Mesenteric fat pad (tissue), 1 donor: ENCODE results near the gene ATF7IP. TPM values are rescaled to one million over a fixed set of nuclear protein-coding genes. Genes with fewer than 3 reads are reported as not detected.

Source experiments
- DNase-seq: peaks from one replicate; pipeline ENCODE4 v3.0.0-alpha.2; 2020; ENCODE audit warnings: low spot score
- total RNA-seq: library from RNA; stranded (reverse); fragmentation: NEBNext Ultra II Directional; extraction: Animal tissue kit (Norgen Biotek cat#: 25700); gene quantifications from one replicate; pipeline ENCODE4 v1.2.1, GENCODE V29; 2021
- donor health status: DM: yes; HTN: yes; CAD: no.

The ATF7IP gene
- total RNA-seq, 1 donor from 2014 or later = 59.7 TPM

DNA sequence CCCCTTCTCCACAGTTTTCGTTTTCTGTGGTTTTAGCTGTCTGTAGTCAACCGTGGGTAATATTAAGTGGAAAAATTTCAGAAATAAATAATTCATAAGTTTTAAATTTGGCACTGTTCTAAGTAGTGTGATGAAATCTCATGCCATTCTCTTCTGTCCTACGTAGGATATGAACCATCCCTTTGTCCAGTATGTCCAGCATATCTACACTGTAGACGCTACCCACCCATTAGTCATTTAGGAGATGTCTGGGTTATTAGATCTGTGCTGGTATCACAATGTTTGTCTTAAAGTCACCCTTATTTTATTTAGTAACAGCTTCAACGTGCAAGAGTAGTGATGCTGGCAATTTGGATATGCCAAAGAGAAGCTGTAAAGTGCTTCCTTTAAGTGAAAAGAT is 44.7 kb downstream of the ATF7IP start:
- no peak for DNase-seq

DNA sequence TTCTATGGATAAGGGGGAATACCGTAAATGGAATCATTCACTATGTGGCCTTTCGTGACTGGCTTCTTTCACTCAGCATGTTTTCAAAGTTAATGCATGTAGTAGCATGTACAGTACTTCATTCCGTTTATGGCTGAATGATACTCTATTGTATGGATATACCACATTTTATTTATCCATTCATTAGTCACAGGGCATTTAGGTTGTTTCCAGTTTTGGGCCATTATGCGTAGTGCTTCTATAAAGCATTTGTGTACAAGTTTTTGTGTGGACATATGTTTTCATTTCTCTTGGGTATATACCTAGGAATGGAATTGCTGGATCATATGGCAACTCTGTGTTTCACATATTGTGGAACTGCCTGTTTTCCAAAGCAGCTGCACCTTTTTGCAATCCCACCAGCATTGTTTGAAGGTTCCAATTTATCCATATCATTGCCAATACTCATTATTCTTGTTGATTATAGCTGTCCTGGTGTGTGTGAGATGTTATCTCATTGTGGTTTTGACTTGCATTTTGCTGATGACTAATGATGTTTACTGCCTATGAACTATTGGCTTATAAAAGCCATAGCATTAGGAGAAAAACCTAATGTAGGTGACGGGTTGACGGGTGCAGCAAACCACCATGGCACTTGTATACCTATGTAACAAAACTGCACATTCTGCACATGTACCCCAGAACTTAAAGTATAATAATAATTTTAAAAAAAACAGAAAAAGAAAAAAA is 45.5 kb downstream of the ATF7IP start:
- DNase-seq = no peak

DNA sequence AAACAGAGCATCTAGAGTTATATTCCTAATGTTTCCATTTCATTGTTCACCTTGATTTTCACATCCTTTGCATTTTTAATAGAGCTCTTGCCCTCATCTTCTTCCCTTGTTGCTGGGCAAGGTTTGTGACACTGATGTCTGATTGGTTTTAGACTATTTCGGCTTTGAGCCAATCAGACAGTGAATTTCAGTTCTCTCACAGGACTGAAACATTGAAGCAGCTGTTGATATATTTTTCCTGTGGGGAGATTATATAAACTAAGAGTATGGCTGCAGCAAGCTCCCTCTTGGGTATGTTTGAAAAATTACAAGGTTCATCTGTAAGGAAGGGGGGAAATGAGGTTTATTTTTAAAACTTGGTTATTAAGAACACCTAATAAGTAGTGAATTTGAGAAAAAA is 51.2 kb downstream of the ATF7IP start:
- DNase-seq = no peak

DNA sequence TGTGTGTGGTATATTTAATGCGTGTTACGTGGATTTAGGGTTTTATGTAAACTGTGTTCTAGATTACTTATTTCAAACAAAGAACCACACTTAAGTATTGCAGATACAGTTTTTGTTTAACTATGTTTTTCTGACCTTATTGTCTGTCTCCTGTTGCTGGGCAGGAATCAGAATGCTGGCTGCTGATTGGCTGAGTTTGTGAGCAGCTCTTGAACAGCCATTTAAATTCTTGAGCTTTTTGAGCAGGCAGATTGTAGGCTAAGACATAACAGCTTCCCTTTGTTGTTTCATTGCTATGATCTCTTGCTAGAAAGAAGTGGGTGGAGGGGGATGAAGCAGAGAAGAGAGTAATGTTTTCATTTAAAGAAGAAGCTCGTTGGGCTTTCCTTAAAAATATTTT is 52.2 kb downstream of the ATF7IP start:
- DNase-seq = no peak

DNA sequence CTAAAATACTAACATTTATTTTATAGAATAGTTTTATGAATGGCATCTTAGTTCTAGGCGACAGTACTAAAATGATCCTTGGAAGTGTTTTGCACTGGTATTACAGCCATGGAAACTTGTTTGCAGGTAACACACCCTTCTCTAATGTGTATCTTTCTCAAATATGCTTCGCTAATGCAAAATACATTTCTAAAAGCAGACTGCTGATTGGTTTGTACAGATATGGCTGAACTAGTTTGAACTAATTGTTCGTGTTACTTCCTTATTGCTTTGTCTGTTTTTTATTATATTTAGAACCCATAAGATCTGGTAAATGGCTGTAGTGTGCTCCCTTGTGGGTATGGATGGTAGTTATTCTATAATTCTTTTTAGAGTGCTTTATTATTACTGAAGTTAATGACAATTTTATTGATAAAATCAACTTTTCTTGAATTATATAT is 53.0 kb downstream of the ATF7IP start:
- no peak for DNase-seq

DNA sequence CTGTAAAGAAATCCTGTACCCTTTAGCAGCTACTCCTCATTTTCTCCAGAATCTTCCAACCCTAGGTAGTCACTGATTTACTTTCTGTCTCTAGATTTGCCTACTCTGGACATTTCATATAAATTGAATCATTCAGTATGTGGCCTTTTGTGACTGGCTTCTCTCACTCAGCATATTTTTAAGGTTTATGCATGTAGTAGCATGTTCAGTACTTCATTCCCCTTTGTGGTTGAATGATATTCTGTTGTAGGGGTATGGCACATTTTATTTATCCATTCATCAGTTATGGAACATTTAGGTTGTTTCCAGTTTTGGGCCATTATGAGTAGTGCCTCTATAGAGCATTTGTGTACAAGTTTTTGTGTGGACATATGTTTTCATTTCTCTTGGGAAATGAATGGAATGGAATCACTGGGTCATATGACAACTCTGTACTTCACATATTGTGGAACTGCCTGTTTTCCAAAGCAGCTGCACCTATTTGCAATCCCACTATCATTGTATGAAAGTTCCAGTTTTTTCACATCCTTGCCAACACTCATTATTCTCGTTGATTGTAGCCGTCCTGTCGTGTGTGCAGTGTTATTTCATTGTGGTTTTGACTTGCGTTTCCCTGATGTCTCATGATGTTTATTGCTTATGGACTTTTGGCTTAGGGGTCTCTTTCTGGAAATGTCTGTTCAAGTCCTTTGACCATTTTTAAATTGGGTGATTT is 57.2 kb downstream of the ATF7IP start:
- no peak for DNase-seq

DNA sequence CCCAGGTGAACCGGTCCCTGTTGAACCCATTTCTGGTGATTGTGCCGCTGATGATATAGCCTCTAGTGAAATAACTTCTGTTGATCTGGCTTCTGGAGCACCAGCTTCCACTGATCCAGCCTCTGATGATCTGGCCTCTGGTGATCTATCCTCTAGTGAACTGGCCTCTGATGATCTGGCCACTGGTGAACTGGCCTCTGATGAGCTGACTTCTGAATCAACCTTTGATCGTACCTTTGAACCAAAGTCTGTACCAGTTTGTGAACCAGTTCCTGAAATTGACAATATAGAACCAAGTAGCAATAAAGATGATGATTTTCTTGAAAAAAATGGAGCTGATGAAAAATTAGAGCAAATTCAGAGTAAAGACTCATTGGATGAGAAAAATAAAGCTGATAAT is 59.1 kb downstream of the ATF7IP start:
- DNase-seq = no peak

DNA sequence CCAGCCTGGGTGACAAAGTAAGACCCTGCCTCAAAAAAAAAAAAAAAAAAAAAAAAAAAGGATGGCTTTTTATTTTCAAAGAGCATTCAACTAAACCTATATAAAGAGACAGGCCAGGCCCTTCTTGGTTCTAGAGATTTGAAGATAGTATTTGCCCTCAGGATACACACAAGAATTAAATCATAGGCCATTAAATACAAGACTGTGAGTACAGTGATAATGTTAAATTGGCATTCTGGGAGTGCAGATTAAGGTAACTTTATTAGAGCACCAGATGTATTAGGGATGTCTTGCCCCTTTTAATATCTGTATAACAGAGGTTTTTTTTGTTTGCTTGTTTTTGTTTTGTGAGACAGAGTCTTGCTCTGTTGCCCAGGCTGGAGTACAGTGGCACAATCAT is 61.3 kb downstream of the ATF7IP start:
- no peak for DNase-seq

DNA sequence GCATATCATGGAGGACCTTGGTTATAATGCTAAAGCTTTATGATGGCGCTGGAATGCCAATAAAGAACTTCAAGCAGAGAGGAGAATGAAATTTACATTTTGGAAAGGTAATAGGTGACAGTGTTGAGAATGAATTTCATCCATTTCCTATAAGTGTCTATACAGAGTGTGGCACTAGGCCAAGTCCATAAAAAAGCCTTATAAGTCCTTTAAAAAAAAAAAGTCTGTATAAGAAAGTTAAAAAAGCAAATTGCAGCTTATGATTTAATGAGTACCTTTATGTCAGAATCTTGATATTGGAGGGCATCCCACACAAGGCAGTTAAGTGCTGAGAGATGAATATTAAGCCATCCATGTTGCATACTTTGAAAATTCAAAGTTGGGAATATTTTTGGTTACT is 62.4 kb downstream of the ATF7IP start:
- DNase-seq = no peak

DNA sequence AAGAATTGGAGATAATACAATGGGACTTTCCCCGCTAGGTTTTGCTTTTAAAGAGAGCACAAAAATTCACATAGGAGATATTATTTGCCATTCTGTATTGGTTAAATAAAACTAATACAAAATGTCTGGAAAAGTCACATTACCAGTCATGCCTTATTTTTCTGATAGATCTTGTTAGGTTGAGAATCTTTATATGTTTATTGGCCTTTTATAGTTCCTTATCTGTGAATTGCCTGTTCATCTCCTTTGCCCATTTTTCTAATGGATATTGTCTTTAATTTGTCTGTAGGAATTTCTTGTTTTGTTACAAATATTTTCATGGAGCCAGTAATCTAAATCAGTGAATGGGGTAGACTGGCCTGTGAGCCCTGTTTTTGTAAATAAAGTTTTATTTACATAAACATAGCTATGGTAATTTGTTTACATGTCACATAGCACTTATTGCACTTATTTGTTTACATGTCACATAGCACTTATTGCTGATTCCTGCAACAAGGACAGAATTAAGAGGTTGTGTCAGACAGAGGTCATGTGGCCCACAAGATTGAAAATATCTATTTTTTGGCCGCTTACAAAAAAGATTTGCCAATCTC is 65.0 kb downstream of the ATF7IP start:
- no peak for DNase-seq

DNA sequence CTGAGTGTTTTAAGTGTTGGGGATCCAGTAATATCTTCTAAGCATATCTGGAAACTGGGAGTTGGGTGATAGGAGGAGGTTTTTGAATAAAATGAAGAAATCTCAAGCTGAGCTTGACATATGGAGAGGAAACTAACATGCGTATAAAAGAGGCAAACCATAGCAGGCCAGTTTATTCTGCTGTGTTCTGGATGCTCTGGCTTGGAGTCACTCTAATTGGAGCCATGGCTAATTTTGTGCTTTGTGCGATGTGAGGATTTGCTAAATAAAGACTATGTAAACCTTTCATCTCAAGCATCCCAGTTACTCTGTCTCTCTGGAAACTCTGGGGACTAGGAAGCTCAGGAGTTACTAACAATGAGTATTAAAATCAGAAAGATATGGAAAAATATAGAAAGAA is 66.5 kb downstream of the ATF7IP start:
- DNase-seq = no peak

DNA sequence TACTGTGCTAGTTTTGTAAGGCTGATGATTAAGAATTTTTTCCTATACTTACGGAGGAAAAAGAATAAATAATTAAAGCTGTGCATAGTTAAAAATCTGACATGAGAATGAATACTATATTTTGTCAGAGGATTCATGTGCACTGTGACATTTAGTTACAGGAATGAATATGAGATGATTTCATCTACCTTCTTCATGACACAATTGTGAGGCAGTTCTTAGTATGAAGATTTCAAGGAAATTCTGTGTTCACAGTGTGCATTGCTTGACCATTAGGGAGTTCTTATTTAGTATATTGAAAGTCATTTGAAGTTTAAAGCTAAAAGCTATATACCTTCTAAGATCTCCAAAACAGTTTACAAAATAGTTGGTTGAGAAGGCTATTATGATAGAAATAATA is 70.1 kb downstream of the ATF7IP start:
- DNase-seq = no peak

DNA sequence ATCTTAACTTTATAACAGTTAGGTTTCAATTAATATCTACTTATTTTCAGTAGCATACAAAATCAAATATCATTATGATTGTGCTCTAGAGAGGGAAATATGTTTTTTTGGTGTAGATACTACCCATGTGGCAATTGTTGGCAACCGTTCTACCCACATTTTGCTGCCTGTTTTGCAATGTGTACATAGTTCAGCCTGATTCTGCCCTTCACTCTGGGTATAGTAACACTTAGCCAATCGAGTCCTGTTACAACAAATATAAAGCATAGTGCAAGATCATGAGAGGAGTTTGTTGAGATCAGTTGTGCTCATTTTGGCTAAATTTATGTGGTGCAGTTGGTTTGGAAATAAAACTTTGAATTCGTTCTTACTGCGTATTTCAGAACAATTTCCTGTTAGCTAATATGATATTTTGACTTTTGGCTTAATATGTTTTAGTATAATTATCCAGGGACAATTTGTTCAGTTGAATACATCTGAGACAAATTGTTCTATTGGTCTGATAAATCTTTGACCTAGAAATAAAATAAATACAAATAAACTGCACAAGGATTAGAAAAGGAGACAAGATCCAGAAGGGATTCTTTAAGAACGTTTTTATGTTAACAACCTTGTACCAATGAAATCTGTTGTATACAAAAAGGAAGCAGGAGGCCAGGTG is 76.9 kb downstream of the ATF7IP start:
- no peak for DNase-seq

DNA sequence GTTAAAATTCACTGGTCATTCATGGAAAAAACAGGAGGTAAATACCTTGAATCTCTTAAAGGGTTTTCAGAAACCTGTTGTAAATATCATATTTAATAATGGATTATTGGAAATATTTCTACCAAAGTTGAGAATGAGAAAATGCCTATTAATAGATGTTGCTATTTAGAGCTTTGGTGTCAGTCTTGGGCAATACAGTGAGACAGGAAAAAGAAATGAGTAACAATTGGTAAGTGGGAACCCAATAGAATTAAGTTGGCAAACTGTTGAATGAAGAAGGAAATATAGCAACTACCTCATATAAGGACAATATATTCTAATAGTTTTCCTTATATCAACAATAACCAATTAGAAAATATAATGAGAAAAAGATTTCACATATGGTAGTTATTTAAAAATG is 78.0 kb downstream of the ATF7IP start:
- DNase-seq = no peak

DNA sequence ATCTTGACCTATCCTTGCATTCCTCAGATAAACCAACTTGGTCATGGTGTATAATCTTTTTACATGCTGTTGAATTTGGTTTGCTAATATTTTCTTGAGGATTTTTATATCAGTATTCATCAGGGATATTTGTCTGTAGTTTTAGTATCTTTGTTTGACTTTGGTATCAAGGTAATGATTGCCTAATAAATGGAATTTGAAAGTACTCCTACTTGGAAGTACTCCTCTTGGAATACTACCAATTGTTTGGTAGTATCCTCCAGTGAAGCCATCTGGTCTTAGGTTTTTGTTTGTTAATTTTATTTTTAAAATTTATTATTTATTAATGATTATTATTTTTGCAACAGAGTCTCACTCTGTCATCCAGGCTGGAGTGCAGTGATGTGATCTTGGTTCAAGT is 85.0 kb downstream of the ATF7IP start:
- no peak for DNase-seq

DNA sequence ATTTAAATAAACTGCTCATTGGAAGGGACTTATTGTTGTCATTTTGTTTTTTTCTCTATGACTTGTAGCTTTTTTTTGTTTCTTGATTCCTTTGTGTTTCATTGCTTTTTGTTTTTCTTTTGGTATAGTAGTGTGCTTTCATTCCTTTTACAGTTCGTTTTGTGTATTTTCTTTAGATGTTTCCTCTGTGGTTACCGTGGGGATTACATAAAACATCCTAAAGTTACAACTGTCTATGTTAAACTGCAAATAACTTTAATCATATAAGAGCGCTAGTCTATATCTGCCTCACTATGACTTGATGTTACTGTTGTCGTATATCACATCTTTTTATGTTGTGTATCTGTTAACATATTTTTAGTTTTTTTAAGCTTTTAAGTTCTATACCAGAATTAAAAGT is 86.9 kb downstream of the ATF7IP start:
- DNase-seq = no peak

DNA sequence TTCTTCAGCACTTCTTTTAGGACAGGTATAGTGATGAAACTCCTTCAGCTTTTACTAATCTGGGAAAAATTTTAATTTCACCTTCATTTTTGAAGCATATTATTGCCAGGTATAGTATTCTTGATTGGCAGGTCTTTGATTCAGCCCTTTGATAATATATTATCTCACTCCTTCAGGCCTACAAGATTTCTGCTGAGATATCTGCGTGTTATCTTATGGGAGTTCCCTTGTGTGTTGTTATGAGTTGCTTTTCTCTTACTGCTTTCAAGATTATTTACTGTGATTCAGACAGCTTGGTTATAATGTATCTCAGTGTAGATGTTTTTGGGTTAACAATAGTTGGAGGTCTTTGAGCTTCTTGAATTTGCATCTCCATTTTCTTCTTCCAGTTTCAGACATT is 87.4 kb downstream of the ATF7IP start:
- no peak for DNase-seq

DNA sequence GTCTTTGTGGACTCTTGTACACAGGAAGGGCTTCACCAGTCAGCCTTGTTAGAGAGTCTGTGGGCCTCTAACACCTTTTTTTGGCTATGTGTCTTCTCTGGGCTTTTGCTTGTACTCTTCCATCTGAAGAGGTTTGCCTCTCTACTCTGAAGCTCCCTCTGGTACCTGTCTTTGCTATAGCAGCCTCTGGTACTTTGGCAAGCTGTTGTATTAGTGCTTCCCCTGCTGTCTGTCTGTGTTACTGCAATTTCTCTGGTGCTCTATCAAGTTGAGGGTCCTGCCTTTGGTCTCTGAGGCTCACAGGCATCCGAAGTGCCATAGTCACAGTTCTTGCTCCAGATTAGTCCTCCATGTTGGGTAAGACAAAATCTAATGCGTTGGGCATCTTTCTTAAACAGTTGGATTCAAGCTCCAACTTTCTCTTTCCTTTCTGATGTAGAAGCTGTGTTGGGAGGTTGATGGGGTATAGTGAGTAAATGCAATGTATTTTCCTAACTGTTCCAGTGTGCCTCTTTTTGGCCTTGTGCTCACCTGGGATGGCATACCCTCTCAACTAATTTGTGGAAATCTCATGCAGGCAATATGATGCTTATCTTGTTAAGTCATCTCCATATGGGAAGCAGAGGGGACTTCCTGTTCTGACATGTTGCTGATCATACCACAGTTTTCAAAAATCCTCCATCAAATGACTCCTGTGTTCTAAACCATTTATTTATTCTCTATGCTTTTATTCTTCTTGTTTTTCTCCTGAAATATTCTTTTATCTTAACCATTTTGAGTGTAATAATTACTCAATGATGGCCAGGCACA is 88.8 kb downstream of the ATF7IP start:
- DNase-seq = no peak

DNA sequence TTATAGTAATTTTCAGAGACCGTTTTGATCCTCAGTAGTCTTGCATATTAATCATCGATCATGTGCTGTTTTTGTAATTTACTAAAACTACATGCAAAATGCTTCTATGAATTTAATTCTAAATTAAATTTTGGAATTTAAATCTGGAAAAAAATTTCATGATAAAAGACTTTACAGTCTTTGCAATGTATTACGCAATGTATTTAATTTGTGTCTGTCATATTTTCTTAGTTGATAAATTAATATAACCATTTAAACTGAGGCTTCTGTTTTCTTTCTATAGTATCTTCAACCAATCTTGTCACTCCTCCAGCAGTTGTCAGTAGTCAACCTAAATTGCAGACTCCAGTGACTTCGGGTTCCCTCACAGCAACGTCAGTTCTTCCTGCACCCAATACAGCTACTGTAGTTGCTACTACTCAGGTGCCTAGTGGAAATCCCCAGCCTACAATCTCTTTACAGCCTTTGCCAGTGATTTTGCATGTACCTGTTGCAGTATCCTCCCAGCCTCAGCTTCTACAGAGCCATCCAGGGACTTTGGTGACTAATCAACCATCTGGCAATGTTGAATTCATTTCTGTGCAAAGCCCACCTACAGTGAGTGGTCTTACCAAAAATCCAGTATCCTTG is 94.8 kb downstream of the ATF7IP start:
- DNase-seq = no peak

DNA sequence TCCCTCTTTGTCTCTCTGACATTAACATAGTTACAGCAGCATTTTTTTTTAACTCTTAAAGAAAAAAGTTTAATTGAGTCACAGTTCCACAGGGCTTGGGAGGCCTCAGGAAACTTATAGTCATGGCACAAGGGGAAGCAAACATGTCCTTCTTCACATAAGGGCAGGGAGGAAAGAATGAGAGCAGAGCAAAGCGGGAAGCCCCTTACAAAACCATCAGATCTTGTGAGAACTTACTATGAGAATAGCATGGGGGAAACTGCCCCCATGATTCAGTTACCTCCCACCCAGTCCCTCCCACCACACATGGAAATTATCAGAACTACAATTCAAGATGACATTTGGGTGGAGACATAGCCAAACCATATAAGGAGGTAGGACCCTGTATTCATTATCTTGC is 106.0 kb downstream of the ATF7IP start:
- DNase-seq = no peak
